HCT116 (cell line): ENCODE results near the gene CAP2.

ENCODE experiments used
- CBX3 ChIP-seq: IDR thresholded peaks from 2 replicates; pipeline ENCODE4 v1.6.1; 2012; ENCODE audit warnings: low read depth
- CTCF ChIP-seq, 3 experiments: fragments of 200-600 bp in 1 of 3; sonication (generic) in 1 of 3; IDR thresholded peaks in 2 of 3; conservative IDR thresholded peaks in 1 of 3; 2 replicates each; pipeline ENCODE4 v1.5.1; 2012 to 2017; ENCODE audit warnings: low read depth in 2 of 3, low read length in 2 of 3, antibody characterized with exemption in 1 of 3, borderline replicate concordance in 1 of 3, control low read depth in 1 of 3, mild to moderate bottlenecking in 1 of 3, mixed read lengths in 1 of 3, mixed run types in 1 of 3, moderate library complexity in 1 of 3; ENCODE audit not compliant: insufficient read depth in 1 of 3
- MAX ChIP-seq: IDR thresholded peaks from 2 replicates; pipeline ENCODE4 v1.6.1; 2012
- POLR2AphosphoS5 ChIP-seq: IDR thresholded peaks from 2 replicates; pipeline ENCODE4 v1.6.1; 2011; ENCODE audit warnings: mild to moderate bottlenecking, low read depth, low read length, moderate library complexity
- RAD21 ChIP-seq: IDR thresholded peaks from 2 replicates; pipeline ENCODE4 v1.6.1; 2012; ENCODE audit warnings: low read depth, mild to moderate bottlenecking
- REST ChIP-seq: IDR thresholded peaks from 2 replicates; pipeline ENCODE4 v1.6.1; 2012; ENCODE audit warnings: low read depth
- SP1 ChIP-seq: IDR thresholded peaks from 2 replicates; pipeline ENCODE4 v1.6.1; 2012; ENCODE audit warnings: low read depth
- YY1 ChIP-seq: IDR thresholded peaks from 2 replicates; pipeline ENCODE4 v1.6.1; 2011; ENCODE audit warnings: low read length, low read depth, moderate library complexity, mild to moderate bottlenecking; ENCODE audit not compliant: insufficient replicate concordance; ENCODE audit errors: extremely low read depth

- TF ChIP-seq CBX3 (no peak), CTCF (IDR thresholded peaks at IDR 0.05 in 2 of 3, conservative IDR thresholded peaks at IDR 0.05 in 1 of 3; ENCODE audit: borderline replicate concordance in 1 of 3, insufficient read depth in 1 of 3, low read depth in 2 of 3, low read length in 2 of 3) (no peak), POLR2AphosphoS5 (no peak), REST (no peak), RAD21 (no peak), MAX (no peak), SP1 (no peak), YY1 (no peak)
These were observed 100.8 kb downstream of the CAP2 start for GRCh38 chr6:17494177-17494576.
